Psoas muscle (tissue), 8 donors: ENCODE data around the gene FAM222A. TPM values are rescaled to one million over a fixed set of nuclear protein-coding genes. Genes with fewer than 3 reads are reported as not detected.

Experiments
- ATAC-seq, 4 donors: fragments of 200-7000 bp; cut with Tn5 transposase; one replicate each; pipeline ENCODE4 v1.9.1; 2020; ENCODE audit warnings: moderate library complexity in 3 of 4, mild to moderate bottlenecking in 2 of 4
- DNase-seq, 2 donors: peaks; one replicate each; pipeline ENCODE4 v3.0.0-alpha.2; 2020
- H3K27ac ChIP-seq: fragments of 200-600 bp; one replicate; pipeline ENCODE4 v1.8.0; 2022
- H3K27me3 ChIP-seq, 3 donors: fragments of 200-600 bp in 1 of 3; one replicate each; pipeline versions ENCODE4 v1.6.1 to v1.8.0; 2013 to 2022; ENCODE audit warnings: low read length in 2 of 3, mild to moderate bottlenecking in 2 of 3, moderate library complexity in 1 of 3; ENCODE audit not compliant: insufficient read depth in 3 of 3
- H3K36me3 ChIP-seq, 2 donors: fragments of 200-600 bp in 1 of 2; one replicate each; pipeline versions ENCODE4 v1.6.1 to v1.8.0; 2013 to 2022; ENCODE audit warnings: low read depth in 1 of 2, mild to moderate bottlenecking in 1 of 2, moderate library complexity in 1 of 2; ENCODE audit not compliant: insufficient read depth in 1 of 2
- H3K4me1 ChIP-seq: fragments of 200-600 bp; one replicate; pipeline ENCODE4 v1.8.0; 2022
- H3K4me3 ChIP-seq: fragments of 200-600 bp; one replicate; pipeline ENCODE4 v1.8.0; 2022; ENCODE audit warnings: mild to moderate bottlenecking
- H3K9me3 ChIP-seq: fragments of 200-600 bp; one replicate; pipeline ENCODE4 v1.8.0; 2022
- WGBS, 3 donors: extraction: QIAGEN DNeasy Blood & Tissue Kit; methylation state at CpG; one replicate each; pipeline versions ENCODE4 v1.1.6 to v1.1.7; 2013; 5-methylcytosine and 5-hydroxymethylcytosine counted together
- intact Hi-C, 2 donors: fragments of 100-400 bp; cut with DNase I; formaldehyde crosslinking; loops; one replicate each; pipeline versions ENCODE4 v1.11.0 to v1.14.2; 2022
- polyA plus RNA-seq, 3 donors: library from polyadenylated mRNA; stranded (reverse); fragments of 200-250 nt; gene quantifications; one replicate each; pipeline ENCODE4 v1.2.3, GENCODE V29; 2013
- total RNA-seq, 4 donors: library from RNA; stranded (reverse); fragmentation: NEBNext Ultra II Directional in 2 of 4; extraction: Animal tissue kit (Norgen Biotek cat#: 25700) in 2 of 4; gene quantifications; one replicate each; pipeline versions ENCODE4 v1.2.1 to v1.2.4, GENCODE V29; 2021 to 2023
- TF ChIP-seq, protein P1 (sequence below): fragments of 200-600 bp; IDR thresholded peaks from one replicate; pipeline ENCODE4 v1.8.0; 2022; ENCODE audit warnings: antibody characterized with exemption
- donor health status: healthy with polysubstance abuse.
- donor health status: DM: no; HTN: no; CAD: no; lungs with moderate emphysema.
- donor health status: Bipolar disorder and iron deficiency.
- donor health status: healthy.
- donor health status: DM: yes; HTN: yes; CAD: no.
- donor health status: DM: no; HTN: no; CAD: no.
- donor health status: DM: no; HTN: no; CAD: no.
- donor health status: DM: yes; HTN: yes; CAD: no.

The FAM222A gene
- total and polyA plus RNA-seq, 7 donors = 0.59 to 15.8 (median 5.1) TPM

DNA sequence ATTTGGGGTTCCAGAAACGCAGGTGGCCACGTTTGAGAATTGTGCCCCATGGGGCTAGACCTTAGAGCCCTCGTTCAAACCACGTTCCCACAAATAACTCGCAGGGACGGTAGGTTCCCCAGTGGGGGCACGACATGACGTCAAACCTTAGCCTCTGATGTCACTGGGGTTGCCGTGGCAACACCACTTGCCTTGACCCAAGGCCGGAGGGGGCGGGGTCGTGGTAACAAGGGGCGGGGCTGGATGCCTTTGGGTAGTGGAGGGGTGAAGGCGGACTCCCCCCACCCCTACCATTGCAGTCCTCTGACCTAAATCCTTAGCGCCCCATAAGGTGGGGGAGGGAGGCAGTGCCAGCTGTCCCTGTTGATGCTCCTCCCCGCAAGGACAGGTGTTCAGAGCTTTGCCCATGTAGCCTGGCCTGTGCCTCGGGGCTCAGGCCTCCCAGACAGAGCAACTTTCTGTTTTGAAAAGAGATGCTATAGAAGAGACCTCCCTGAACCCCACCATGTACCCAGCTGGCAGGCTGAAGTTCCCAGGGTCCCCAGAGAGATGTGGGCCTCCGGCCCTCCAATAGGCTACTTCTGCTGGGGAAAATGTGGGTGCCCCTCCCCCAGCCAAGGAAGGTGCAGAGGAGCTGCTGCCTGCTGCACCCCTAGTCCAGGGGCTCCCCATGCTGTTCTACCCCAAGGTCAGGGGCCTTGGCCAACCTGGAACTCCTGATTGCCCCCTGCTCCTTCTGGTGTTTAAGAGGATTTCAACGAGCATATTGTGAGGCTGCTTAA lies 1.9 kb downstream of the FAM222A start:
- Histone ChIP-seq H3K9me3 (no peaks in the 10 kb centered on the region), H3K36me3 (no peaks in the 10 kb centered on the region), H3K4me1 (peaks cover 51% of the 10 kb centered on the region), H3K27me3 (no peaks in the 10 kb centered on the region), H3K4me3 (peak overlapping the region; percentile 76), H3K27ac (peak overlapping the region; percentile 84)
- 27 to 42% (median 29%) methylated on average over 19 of the region's 19 CpGs for WGBS, 3 donors
- peak in 1 of 2 donors; percentile 49 for DNase-seq
- intact Hi-C loops = loop anchor here in 1 of 2 donors (5.0 kb wide), 2 partner anchors 57 to 118 kb away; no protein-coding TSS in a partner anchor
- ATAC-seq = peak in 1 of 4 donors; percentile 48
- TF ChIP-seq, protein P1, sequence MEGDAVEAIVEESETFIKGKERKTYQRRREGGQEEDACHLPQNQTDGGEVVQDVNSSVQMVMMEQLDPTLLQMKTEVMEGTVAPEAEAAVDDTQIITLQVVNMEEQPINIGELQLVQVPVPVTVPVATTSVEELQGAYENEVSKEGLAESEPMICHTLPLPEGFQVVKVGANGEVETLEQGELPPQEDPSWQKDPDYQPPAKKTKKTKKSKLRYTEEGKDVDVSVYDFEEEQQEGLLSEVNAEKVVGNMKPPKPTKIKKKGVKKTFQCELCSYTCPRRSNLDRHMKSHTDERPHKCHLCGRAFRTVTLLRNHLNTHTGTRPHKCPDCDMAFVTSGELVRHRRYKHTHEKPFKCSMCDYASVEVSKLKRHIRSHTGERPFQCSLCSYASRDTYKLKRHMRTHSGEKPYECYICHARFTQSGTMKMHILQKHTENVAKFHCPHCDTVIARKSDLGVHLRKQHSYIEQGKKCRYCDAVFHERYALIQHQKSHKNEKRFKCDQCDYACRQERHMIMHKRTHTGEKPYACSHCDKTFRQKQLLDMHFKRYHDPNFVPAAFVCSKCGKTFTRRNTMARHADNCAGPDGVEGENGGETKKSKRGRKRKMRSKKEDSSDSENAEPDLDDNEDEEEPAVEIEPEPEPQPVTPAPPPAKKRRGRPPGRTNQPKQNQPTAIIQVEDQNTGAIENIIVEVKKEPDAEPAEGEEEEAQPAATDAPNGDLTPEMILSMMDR = no peak

GRCh38 chr12:109716092-109716479 lies 2.5 kb downstream of the FAM222A start:
- WGBS, 3 donors = 39 to 59% (median 46%) methylated on average over 9 of the region's 9 CpGs
- TF ChIP-seq, protein P1 = no peak
- Histone ChIP-seq H3K36me3 (no peaks in the 10 kb centered on the region), H3K27me3 (no peaks in the 10 kb centered on the region), H3K27ac (peak overlapping the region; percentile 84), H3K4me1 (peaks cover 57% of the 10 kb centered on the region), H3K4me3 (peak overlapping the region; percentile 76), H3K9me3 (no peaks in the 10 kb centered on the region)
- ATAC-seq (no peak), DNase-seq (no peak)
- intact Hi-C loops = loop anchor here in 1 of 2 donors (5.0 kb wide), 2 partner anchors 56 to 119 kb away; no protein-coding TSS in a partner anchor

DNA sequence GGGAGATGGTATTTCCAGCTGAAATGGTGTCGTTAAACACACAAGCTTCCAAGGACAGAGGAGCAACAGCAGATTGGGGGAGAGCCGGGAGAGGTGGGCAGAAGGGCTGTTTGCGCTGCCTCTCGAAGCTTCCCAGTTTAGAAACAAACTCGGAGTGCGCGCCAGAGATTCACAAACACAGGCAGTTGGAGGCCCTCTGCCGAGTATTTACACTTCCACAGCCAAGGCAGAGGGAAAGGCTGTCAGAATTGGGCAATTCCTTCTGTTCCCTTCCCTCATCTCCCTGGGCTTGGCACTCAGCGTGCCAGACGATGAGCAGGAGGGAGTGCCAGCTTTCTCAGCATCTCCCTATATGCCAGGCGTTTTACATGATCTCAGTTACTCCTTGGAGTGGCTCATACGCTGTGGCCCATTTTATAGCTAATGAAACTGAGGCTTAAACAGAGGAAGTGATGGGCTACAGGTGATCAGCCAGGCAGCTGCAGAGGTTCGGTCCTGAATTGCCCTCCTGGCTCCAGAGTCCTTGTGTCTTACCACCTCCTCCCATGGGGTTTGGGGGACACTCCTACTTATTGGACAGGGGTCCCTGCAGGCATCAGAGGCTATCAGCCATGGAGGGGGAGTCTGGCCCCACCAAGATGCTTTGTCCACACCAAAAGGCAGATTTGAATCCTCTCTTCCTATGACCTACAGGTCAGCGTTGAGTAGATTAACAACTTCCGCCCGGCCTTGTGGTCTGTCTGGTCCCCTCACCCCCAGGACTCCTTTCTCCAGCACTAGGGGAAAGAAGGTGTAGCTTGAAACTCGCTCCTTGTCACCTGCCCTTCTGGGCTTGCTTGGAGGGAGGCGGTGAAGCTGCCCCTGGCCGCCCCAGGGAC lies 3.1 kb downstream of the FAM222A start:
- peak overlapping the region; percentile 84 for H3K27ac ChIP-seq
- H3K4me1 ChIP-seq = peaks cover 64% of the 10 kb centered on the region
- H3K9me3 ChIP-seq = no peaks in the 10 kb centered on the region
- no peaks in the 10 kb centered on the region for H3K27me3 ChIP-seq
- 44 to 57% (median 47%) methylated on average over 19 of the region's 19 CpGs for WGBS, 3 donors
- DNase-seq (peak; percentile 37 to 79), ATAC-seq (peak; percentile 7 to 59 (median 35))
- TF ChIP-seq, protein P1 = no peak
- H3K4me3 ChIP-seq = peak overlapping the region; percentile 76
- H3K36me3 ChIP-seq = no peaks in the 10 kb centered on the region
- intact Hi-C loops = loop anchor here in 1 of 2 donors (5.0 kb wide), 2 partner anchors 56 to 119 kb away; no protein-coding TSS in a partner anchor

DNA sequence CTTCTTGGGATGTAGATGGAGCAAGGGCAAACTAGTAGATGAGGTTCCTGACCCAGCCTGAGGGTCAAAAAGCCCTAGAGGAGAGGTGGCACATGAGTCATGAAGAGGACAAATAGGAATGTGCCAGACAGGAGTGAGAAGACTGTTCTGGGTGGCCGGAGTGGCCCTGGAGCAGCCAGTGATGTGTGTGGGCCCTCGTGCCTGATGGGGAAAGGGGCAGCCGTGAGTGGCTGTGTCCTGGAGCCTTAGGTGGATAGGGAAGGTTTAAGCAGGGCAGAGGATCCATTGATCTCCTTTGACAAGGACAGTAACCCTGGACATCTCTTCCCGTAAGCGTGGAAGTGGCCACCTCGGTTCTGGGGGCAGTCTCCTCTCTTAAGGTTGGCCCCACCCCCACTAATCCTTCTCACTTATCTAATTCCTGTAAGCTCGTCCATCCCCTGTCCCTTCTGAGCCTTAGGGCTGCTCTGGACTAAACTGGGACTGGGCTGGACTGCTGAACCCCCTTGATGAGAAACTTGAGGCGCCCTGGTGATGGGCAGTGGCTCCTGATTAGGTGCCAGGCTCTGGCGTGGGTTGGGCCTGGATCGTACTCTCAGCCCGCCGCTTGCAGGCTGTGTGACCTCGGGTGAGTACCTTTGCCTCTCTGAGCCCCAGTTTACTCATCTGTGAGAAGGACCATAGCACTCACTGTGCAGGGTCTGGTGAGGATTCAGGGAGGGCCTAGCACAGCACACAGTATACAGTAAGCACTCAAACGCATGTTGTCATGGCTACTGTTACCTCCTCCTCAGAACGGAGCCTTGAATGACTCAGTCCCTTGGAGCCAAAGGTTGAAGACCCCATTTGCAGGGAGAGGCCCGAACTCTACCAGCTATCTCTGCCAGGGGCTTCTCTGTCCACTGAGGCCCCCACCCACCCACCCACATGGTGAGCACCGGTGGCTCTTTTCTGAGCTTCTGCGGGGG lies 4.0 kb downstream of the FAM222A start:
- 83 to 86% (median 83%) methylated on average over 18 of the region's 18 CpGs for WGBS, 3 donors
- TF ChIP-seq, protein P1 = no peak
- intact Hi-C loops = loop anchor here in 1 of 2 donors (5.0 kb wide), 2 partner anchors 55 to 120 kb away; no protein-coding TSS in a partner anchor
- Histone ChIP-seq H3K4me1 (peaks cover 67% of the 10 kb centered on the region), H3K27me3 (no peaks in the 10 kb centered on the region), H3K9me3 (no peaks in the 10 kb centered on the region), H3K27ac (no peak overlapping the region), H3K36me3 (no peaks in the 10 kb centered on the region), H3K4me3 (no peak overlapping the region)
- no peak for DNase-seq
- no peak for ATAC-seq
